Mesenchymal stem cell (in vitro differentiated cells and primary cell): ENCODE measurements around the gene FANCE.
A peak's percentile ranks its signal among the peaks of the same experiment; 100 is the strongest.

Source experiments
- DNase-seq: peaks from one replicate; pipeline ENCODE4 v3.0.0-alpha.2; 2013
- H2AFZ ChIP-seq: one replicate; pipeline ENCODE4 v1.6.1; 2013; ENCODE audit warnings: low read depth, mild to moderate bottlenecking, control low read depth, inconsistent platforms, low read length, moderate library complexity
- H2AK5ac ChIP-seq: 2 replicates; pipeline ENCODE4 v1.6.1; 2013; ENCODE audit warnings: low read length, moderate library complexity, mild to moderate bottlenecking, inconsistent platforms; ENCODE audit not compliant: severe bottlenecking
- H2BK120ac ChIP-seq: one replicate; pipeline ENCODE4 v1.6.1; 2013; ENCODE audit warnings: low read depth, mild to moderate bottlenecking, inconsistent platforms, low read length, moderate library complexity
- H2BK12ac ChIP-seq, 2 experiments: one replicate each; pipeline ENCODE4 v1.6.1; 2013; ENCODE audit warnings: inconsistent platforms in 2 of 2, low read length in 2 of 2, mild to moderate bottlenecking in 2 of 2, moderate library complexity in 2 of 2, control low read depth in 1 of 2
- H2BK15ac ChIP-seq: one replicate; pipeline ENCODE4 v1.6.1; 2013; ENCODE audit warnings: mild to moderate bottlenecking, low read depth, inconsistent platforms; ENCODE audit not compliant: poor library complexity, severe bottlenecking
- H2BK5ac ChIP-seq: 2 replicates; pipeline ENCODE4 v1.6.1; 2013; ENCODE audit warnings: low read depth, mild to moderate bottlenecking, low read length, control low read depth, inconsistent platforms; ENCODE audit not compliant: poor library complexity, severe bottlenecking
- H3K14ac ChIP-seq, 2 experiments: one replicate each; pipeline ENCODE4 v1.6.1; 2013; ENCODE audit warnings: inconsistent platforms in 2 of 2, low read length in 2 of 2, control low read depth in 1 of 2, mild to moderate bottlenecking in 1 of 2, moderate library complexity in 1 of 2
- H3K18ac ChIP-seq, 2 experiments: one replicate each; pipeline ENCODE4 v1.6.1; 2013; ENCODE audit warnings: inconsistent platforms in 2 of 2, low read length in 2 of 2, control low read depth in 1 of 2, low read depth in 1 of 2, mild to moderate bottlenecking in 1 of 2
- H3K23ac ChIP-seq, 2 experiments: one replicate each; pipeline ENCODE4 v1.6.1; 2013; ENCODE audit warnings: inconsistent platforms in 2 of 2, low read length in 2 of 2, mild to moderate bottlenecking in 2 of 2, moderate library complexity in 2 of 2, control low read depth in 1 of 2
- H3K27ac ChIP-seq: 2 replicates; pipeline ENCODE4 v1.5.1; 2013; ENCODE audit warnings: mild to moderate bottlenecking, moderate library complexity, low read length, control low read depth, inconsistent platforms; ENCODE audit not compliant: poor library complexity, severe bottlenecking
- H3K27me3 ChIP-seq, 2 experiments: 2 replicates each; pipeline versions ENCODE4 v1.6.1 to v1.7.0; 2013; ENCODE audit warnings: low read length in 2 of 2, mild to moderate bottlenecking in 2 of 2, moderate library complexity in 2 of 2, control low read depth in 1 of 2, inconsistent platforms in 1 of 2; ENCODE audit not compliant: control insufficient read depth in 1 of 2, insufficient read depth in 1 of 2
- H3K36me3 ChIP-seq, 2 experiments: 2 replicates each; pipeline versions ENCODE4 v1.6.1 to v1.7.0; 2013; ENCODE audit warnings: low read length in 2 of 2, control low read depth in 1 of 2, inconsistent platforms in 1 of 2, low read depth in 1 of 2, mild to moderate bottlenecking in 1 of 2; ENCODE audit not compliant: insufficient read depth in 2 of 2, control insufficient read depth in 1 of 2
- H3K4ac ChIP-seq, 2 experiments: one replicate each; pipeline ENCODE4 v1.6.1; 2013; ENCODE audit warnings: inconsistent platforms in 2 of 2, low read length in 2 of 2, mild to moderate bottlenecking in 2 of 2, moderate library complexity in 2 of 2, control low read depth in 1 of 2, low read depth in 1 of 2
- H3K4me1 ChIP-seq: 2 replicates; pipeline ENCODE4 v1.6.1; 2013; ENCODE audit warnings: low read depth, low read length, control low read depth; ENCODE audit not compliant: control insufficient read depth, insufficient read depth
- H3K4me2 ChIP-seq: 2 replicates; pipeline ENCODE4 v1.6.1; 2013; ENCODE audit warnings: low read length, mild to moderate bottlenecking, inconsistent platforms; ENCODE audit not compliant: poor library complexity, severe bottlenecking
- H3K4me3 ChIP-seq, 2 experiments: 2 replicates each; pipeline versions ENCODE4 v1.5.1 to v1.7.0; 2013; ENCODE audit warnings: low read length in 2 of 2, mild to moderate bottlenecking in 2 of 2, control low read depth in 1 of 2, low read depth in 1 of 2; ENCODE audit not compliant: insufficient read depth in 1 of 2
- H3K79me1 ChIP-seq: replicated peaks from 2 replicates; pipeline ENCODE4 v1.6.1; 2013; ENCODE audit warnings: mild to moderate bottlenecking, control low read depth, low read length, inconsistent platforms; ENCODE audit not compliant: poor library complexity, severe bottlenecking
- H3K9ac ChIP-seq: 2 replicates; pipeline ENCODE4 v1.7.0; 2013; ENCODE audit warnings: mild to moderate bottlenecking, low read length, moderate library complexity
- H3K9me3 ChIP-seq: 2 replicates; pipeline ENCODE4 v1.7.0; 2013; ENCODE audit warnings: mild to moderate bottlenecking, low read length; ENCODE audit not compliant: control insufficient read depth
- H4K8ac ChIP-seq: one replicate; pipeline ENCODE4 v1.6.1; 2013; ENCODE audit warnings: inconsistent platforms, mild to moderate bottlenecking, low read length, moderate library complexity
- H4K91ac ChIP-seq: one replicate; pipeline ENCODE4 v1.6.1; 2013; ENCODE audit warnings: mild to moderate bottlenecking, low read length, inconsistent platforms
- WGBS: methylation state at CpG from one replicate; pipeline ENCODE4 v1.1.7; 2013; ENCODE audit warnings: mixed read lengths; 5-methylcytosine and 5-hydroxymethylcytosine counted together

The FANCE gene

DNA sequence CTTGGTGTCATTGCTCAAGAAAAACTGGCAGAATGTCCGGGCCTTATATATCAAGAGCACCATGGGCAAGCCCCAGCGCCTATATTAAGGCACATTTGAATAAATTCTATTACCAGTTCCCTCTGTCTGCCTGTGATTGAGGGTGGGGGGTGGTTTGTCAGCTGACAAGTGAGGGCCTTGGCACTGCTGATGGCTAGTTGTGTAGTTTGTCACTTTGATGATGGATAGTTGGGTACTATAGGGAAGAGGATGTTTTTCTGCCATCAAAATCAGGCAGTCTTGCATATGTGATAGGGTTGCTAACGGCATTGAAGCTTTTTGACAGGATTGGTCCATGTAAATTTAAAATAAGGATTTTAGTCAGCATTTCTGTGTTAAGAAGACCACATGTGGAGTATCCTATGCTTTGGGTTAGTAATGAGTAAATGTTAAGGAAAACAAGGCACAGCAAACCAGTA lies 18.6 kb downstream of the FANCE start:
- H3K14ac ChIP-seq: no peak overlapping the region
- no peak overlapping the region for H4K8ac ChIP-seq
- H3K9ac ChIP-seq: peak overlapping the region; percentile 96
- no peak overlapping the region for H2BK120ac ChIP-seq
- no peak overlapping the region for H3K4ac ChIP-seq
- no peak overlapping the region for H2AK5ac ChIP-seq
- H3K36me3 ChIP-seq: peaks cover 57 to 64% of the 10 kb centered on the region in 2 experiments
- peak overlapping the region in 1 of 2 experiments; percentile 79 for H3K4me3 ChIP-seq
- H4K91ac ChIP-seq: no peak overlapping the region
- H3K4me2 ChIP-seq: peak overlapping the region; percentile 20
- H2BK12ac ChIP-seq: no peak overlapping the region
- H3K27ac ChIP-seq: peak overlapping the region; percentile 64
- no peak for DNase-seq
- H3K27me3 ChIP-seq: no peaks in the 10 kb centered on the region
- peaks cover 9% of the 10 kb centered on the region for H3K79me1 ChIP-seq
- H3K4me1 ChIP-seq: peaks cover 19% of the 10 kb centered on the region
- no peak overlapping the region for H2BK5ac ChIP-seq
- H3K23ac ChIP-seq: no peak overlapping the region
- H2AFZ ChIP-seq: no peak overlapping the region
- 59% methylated on average over 1 of the region's 3 CpGs for WGBS
- H3K18ac ChIP-seq: no peak overlapping the region
- no peak overlapping the region for H2BK15ac ChIP-seq
- H3K9me3 ChIP-seq: no peaks in the 10 kb centered on the region

DNA sequence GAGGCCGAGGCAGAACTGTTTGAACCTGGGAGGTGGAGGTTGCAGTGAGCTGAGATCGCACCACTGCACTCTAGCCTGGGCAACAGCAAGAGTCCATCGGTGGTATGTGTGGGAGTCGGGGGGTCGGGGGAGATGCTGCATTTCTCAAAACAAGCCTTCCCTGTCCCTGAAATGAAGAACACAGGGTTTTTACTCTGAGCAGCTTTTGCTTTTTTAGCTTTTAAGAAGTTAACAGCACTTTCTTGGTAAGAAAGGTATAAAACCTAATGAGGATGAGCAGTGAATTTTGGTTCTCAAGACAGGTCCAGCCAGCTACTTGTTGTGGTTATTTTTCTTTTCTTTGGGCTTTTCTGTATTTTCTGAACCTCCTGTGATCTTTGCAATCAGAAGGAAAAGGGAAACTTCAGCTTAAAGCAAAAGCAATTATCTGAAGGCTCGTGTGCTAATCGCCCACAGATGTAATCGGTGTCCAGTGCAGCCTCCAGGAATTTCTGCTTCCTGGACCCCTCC lies 19.8 kb downstream of the FANCE start:
- no peak overlapping the region for H2BK12ac ChIP-seq
- no peak overlapping the region for H4K91ac ChIP-seq
- no peak overlapping the region for H2BK5ac ChIP-seq
- 61% methylated on average over 5 of the region's 8 CpGs for WGBS
- H3K36me3 ChIP-seq: peaks cover 66 to 67% of the 10 kb centered on the region in 2 experiments
- H3K23ac ChIP-seq: no peak overlapping the region
- H3K27me3 ChIP-seq: no peaks in the 10 kb centered on the region
- H3K4ac ChIP-seq: no peak overlapping the region
- H3K4me3 ChIP-seq: no peak overlapping the region
- H3K9me3 ChIP-seq: no peaks in the 10 kb centered on the region
- peaks cover 9% of the 10 kb centered on the region for H3K79me1 ChIP-seq
- H2BK15ac ChIP-seq: no peak overlapping the region
- H2BK120ac ChIP-seq: no peak overlapping the region
- no peak overlapping the region for H3K18ac ChIP-seq
- H3K4me1 ChIP-seq: peaks cover 19% of the 10 kb centered on the region
- H3K14ac ChIP-seq: no peak overlapping the region
- H2AFZ ChIP-seq: no peak overlapping the region
- peak overlapping the region; percentile 43 for H3K9ac ChIP-seq
- peak overlapping the region; percentile 19 for H3K4me2 ChIP-seq
- peak overlapping the region; percentile 19 for H4K8ac ChIP-seq
- DNase-seq: no peak
- peak overlapping the region; percentile 8 for H3K27ac ChIP-seq
- H2AK5ac ChIP-seq: no peak overlapping the region

- H3K4me3 ChIP-seq: no peak overlapping the region
- DNase-seq: no peak
- no peak overlapping the region for H2AFZ ChIP-seq
- H3K79me1 ChIP-seq: peaks cover 10% of the 10 kb centered on the region
- H3K4me1 ChIP-seq: peaks cover 16% of the 10 kb centered on the region
- no peak overlapping the region for H3K18ac ChIP-seq
- H3K9me3 ChIP-seq: no peaks in the 10 kb centered on the region
- H2AK5ac ChIP-seq: no peak overlapping the region
- H3K4ac ChIP-seq: no peak overlapping the region
- peak overlapping the region; percentile 8 for H3K27ac ChIP-seq
- no peak overlapping the region for H3K4me2 ChIP-seq
- peak overlapping the region; percentile 59 for H4K8ac ChIP-seq
- H4K91ac ChIP-seq: no peak overlapping the region
- H2BK5ac ChIP-seq: no peak overlapping the region
- no peak overlapping the region for H3K23ac ChIP-seq
- WGBS: 81% methylated on average over 6 of the region's 9 CpGs
- no peaks in the 10 kb centered on the region for H3K27me3 ChIP-seq
- H3K36me3 ChIP-seq: peaks cover 77 to 80% of the 10 kb centered on the region in 2 experiments
- no peak overlapping the region for H3K9ac ChIP-seq
- H2BK12ac ChIP-seq: no peak overlapping the region
- no peak overlapping the region for H2BK120ac ChIP-seq
- no peak overlapping the region for H3K14ac ChIP-seq
- no peak overlapping the region for H2BK15ac ChIP-seq
Observed at GRCh38 chr6:35473075-35473849, 21.1 kb downstream of the FANCE start.

DNA sequence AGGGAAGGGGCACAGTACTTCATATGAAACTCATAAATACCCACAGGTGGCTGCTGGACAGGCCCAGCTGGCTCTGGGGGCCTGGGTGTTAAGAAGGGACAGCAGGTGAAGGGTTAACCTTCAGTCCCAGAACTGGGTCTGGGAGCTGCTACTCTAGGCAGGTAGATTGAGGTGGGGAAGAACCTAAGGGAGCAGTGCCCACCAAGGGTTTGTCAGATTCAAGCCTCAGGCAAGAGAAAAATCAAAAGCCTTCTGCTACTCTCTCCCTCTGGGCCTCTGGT lies 21.7 kb downstream of the FANCE start:
- Histone ChIP-seq H3K23ac (no peak overlapping the region), H3K79me1 (peaks cover 10% of the 10 kb centered on the region), H3K27ac (no peak overlapping the region)

More for the DNA sequence above, 21.7 kb downstream of the FANCE start:
- Histone ChIP-seq H4K91ac (no peak overlapping the region), H3K4me1 (peaks cover 16% of the 10 kb centered on the region), H2BK5ac (no peak overlapping the region), H2AFZ (no peak overlapping the region), H3K27me3 (no peaks in the 10 kb centered on the region), H2BK15ac (no peak overlapping the region), H3K4ac (no peak overlapping the region), H2AK5ac (peak overlapping the region; percentile 22), H3K4me3 (no peak overlapping the region), H4K8ac (no peak overlapping the region), H3K9ac (no peak overlapping the region), H3K14ac (no peak overlapping the region), H3K4me2 (no peak overlapping the region), H2BK120ac (no peak overlapping the region), H3K18ac (no peak overlapping the region), H2BK12ac (no peak overlapping the region), H3K36me3 (peaks cover 81% of the 10 kb centered on the region in 2 experiments), H3K9me3 (no peaks in the 10 kb centered on the region)
- no peak for DNase-seq
